Measurements from ENCODE around the gene OMG. TPM values are rescaled to one million over a fixed set of nuclear protein-coding genes. Genes with fewer than 3 reads are reported as not detected.
A peak's percentile ranks its signal among the peaks of the same experiment; 100 is the strongest.

The OMG gene
- total RNA-seq, 3 donors from 2014 or later (not counting 1 experiment from before 2014, with no cell fraction given) = 0.96 to 2.8 (median 1.3) TPM

DNA sequence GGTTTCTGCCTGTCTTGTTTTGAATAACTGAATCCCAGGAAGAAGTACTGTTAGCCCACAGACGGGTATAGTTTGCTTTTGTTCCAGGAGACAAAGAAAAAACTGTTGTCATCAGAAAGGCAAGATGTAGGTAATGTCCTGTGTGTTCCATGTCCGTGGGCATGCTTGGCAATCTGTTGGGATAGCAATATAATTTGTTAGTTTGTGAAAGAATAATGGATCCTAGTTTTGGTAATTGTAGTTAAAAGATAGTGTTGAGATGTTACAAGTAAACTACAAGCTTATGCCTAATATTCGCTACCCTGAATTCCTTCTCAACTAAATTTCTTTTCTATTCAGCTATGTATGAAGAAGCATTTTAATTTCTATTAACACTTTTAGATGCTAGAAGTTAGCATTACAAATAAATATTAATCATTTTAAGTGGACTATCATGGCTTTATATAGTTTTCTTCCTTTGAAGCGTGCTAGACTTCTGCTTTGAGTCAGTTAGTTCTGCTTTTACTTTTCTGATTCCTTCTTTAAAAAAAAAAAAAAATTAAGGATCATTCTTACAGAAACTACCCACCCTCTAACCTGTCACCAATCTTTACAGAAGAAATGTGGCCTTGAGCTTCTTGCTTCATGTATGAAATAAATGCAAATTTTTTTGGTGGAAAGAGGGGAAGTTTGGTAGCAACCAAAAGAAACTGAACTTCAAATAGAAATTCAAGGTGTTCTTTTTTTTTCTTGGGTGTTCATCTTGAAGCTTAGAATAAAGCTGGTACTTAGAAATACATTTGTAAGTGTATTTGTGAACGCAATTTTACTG lies 22.0 kb upstream of the OMG start:
- Mint-ChIP-seq H3K27ac (peak overlapping the region; percentile 89 to 93), H3K4me3 (peak overlapping the region; percentile 80), H3K9me3 (no peaks in the 10 kb centered on the region), H3K36me3 (no peaks in the 10 kb centered on the region), H3K27me3 (ENCODE audit: low read depth in 2 of 2) (no peaks in the 10 kb centered on the region), H3K4me1 (peaks cover 45 to 49% of the 10 kb centered on the region in 2 donors)
- Histone ChIP-seq H3K9me3 (ENCODE audit: control insufficient read depth, insufficient read depth, low read length) (no peaks in the 10 kb centered on the region), H3K4me1 (ENCODE audit: control insufficient read depth, insufficient read depth, low read length) (peaks cover 15% of the 10 kb centered on the region), H3K36me3 (ENCODE audit: control insufficient read depth, insufficient read depth, low read length) (peaks cover 2% of the 10 kb centered on the region), H3K4me3 (ENCODE audit: low read length) (peak overlapping the region; percentile 75), H3K27me3 (ENCODE audit: control insufficient read depth, insufficient read depth, low read length) (no peaks in the 10 kb centered on the region), H3K27ac (ENCODE audit: low read length) (peak overlapping the region; percentile 93)
- DNase-seq (peak in 1 of 2 donors; percentile 64), ATAC-seq (peak in 1 of 3 donors; percentile 0)
- WGBS (ENCODE audit: insufficient coverage) = 1% methylated on average over 4 of the region's 5 CpGs
- intact Hi-C loops (cut with micrococcal nuclease) = no loop called here
- TF ChIP-seq CTCF (IDR thresholded peaks at IDR 0.05) = no peak

GRCh38 chr17:31318298-31318801 lies 21.3 kb upstream of the OMG start:
- H3K4me1 Mint-ChIP-seq = peaks cover 40 to 56% of the 10 kb centered on the region in 2 donors
- no peaks in the 10 kb centered on the region for H3K27me3 Mint-ChIP-seq (ENCODE audit: low read depth in 2 of 2)
- no peaks in the 10 kb centered on the region for H3K27me3 ChIP-seq (ENCODE audit: control insufficient read depth, insufficient read depth, low read length)
- ATAC-seq (peak; percentile 20 to 27 (median 22)), DNase-seq (peak in 1 of 2 donors; percentile 75)
- peak overlapping the region; percentile 89 to 93 for H3K27ac Mint-ChIP-seq
- no peak for TF ChIP-seq CTCF (IDR thresholded peaks at IDR 0.05)
- WGBS (ENCODE audit: insufficient coverage) = 4% methylated on average over 8 of the region's 8 CpGs
- H3K36me3 Mint-ChIP-seq = no peaks in the 10 kb centered on the region
- intact Hi-C loops (cut with micrococcal nuclease) = no loop called here
- H3K4me3 Mint-ChIP-seq = peak overlapping the region; percentile 80
- no peaks in the 10 kb centered on the region for H3K9me3 Mint-ChIP-seq
- no peaks in the 10 kb centered on the region for H3K9me3 ChIP-seq (ENCODE audit: control insufficient read depth, insufficient read depth, low read length)
- H3K36me3 ChIP-seq (ENCODE audit: control insufficient read depth, insufficient read depth, low read length) = peaks cover 2% of the 10 kb centered on the region
- H3K4me3 ChIP-seq (ENCODE audit: low read length) = peak overlapping the region; percentile 75
- H3K27ac ChIP-seq (ENCODE audit: low read length) = peak overlapping the region; percentile 93
- H3K4me1 ChIP-seq (ENCODE audit: control insufficient read depth, insufficient read depth, low read length) = peaks cover 15% of the 10 kb centered on the region

GRCh38 chr17:31314782-31315100 lies 17.7 kb upstream of the OMG start:
- no peaks in the 10 kb centered on the region for H3K36me3 Mint-ChIP-seq
- peak overlapping the region; percentile 88 to 89 for H3K27ac Mint-ChIP-seq
- WGBS (ENCODE audit: insufficient coverage) = no CpG with 5 or more reads among the region's 3 CpGs
- DNase-seq = no peak
- Histone ChIP-seq H3K9me3 (ENCODE audit: control insufficient read depth, insufficient read depth, low read length) (no peaks in the 10 kb centered on the region), H3K36me3 (ENCODE audit: control insufficient read depth, insufficient read depth, low read length) (peaks cover 2% of the 10 kb centered on the region), H3K27ac (ENCODE audit: low read length) (peak overlapping the region; percentile 80), H3K4me3 (ENCODE audit: low read length) (no peak overlapping the region), H3K4me1 (ENCODE audit: control insufficient read depth, insufficient read depth, low read length) (peaks cover 10% of the 10 kb centered on the region), H3K27me3 (ENCODE audit: control insufficient read depth, insufficient read depth, low read length) (no peaks in the 10 kb centered on the region)
- peak overlapping the region; percentile 95 for H3K4me3 Mint-ChIP-seq
- no peak for TF ChIP-seq CTCF (IDR thresholded peaks at IDR 0.05)
- ATAC-seq = no peak
- H3K27me3 Mint-ChIP-seq (ENCODE audit: low read depth in 2 of 2) = no peaks in the 10 kb centered on the region
- H3K9me3 Mint-ChIP-seq = no peaks in the 10 kb centered on the region
- intact Hi-C loops (cut with micrococcal nuclease) = loop anchor here (2.0 kb wide), 1 partner anchor 58 kb away; no protein-coding TSS in a partner anchor
- H3K4me1 Mint-ChIP-seq = peaks cover 49 to 73% of the 10 kb centered on the region in 2 donors
